ENCODE results near the gene HABP4.
"Not testable (repeated sequence)": the region's sequence is repeated elsewhere in the genome, so short reads cannot be mapped to it uniquely, and the experiment has no call there.

HABP4 gene

DNA sequence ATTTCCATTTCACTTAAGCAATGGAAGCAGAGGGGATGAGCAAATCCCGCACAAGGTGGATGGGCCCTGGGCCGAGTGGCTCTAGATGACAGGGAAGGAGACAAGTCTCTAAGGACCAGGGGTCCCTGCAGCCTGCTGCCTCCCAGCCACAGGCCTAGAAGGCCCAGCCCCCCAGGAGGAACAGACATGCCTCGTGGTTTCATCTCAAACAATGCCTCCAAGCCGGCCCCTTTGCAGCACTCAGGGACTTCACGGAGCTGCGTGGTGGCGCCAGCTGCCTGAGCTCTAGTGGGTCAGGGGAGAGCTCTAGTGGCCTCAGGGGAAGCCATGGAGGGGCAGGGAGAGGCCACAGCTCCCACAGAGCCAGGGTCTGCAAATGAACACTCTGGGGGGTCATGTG, 48.8 kb downstream of the HABP4 start:
- DNase-seq (ENCODE audit: low spot score), result no peak

DNA sequence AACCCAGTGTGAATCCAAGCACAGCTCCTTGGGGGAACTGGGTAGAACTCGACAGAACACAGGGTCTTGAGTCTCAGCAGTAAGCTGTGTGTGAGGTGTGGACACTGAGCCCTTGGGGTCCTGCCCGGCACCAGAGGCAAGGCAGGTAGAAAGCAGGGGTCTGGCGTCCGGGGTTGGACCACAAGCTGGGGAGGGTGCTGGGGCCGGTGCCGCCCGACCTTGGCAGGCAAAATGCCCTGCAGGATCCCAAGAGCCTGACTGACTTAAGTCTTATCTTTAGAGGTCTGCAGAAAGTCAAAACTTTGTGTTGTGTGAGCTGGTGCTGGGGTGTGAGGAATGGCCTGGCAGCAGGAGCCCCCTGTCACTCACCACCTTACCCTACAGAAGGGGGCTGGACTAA, 49.3 kb downstream of the HABP4 start:
- no peak for DNase-seq (ENCODE audit: low spot score)

DNA sequence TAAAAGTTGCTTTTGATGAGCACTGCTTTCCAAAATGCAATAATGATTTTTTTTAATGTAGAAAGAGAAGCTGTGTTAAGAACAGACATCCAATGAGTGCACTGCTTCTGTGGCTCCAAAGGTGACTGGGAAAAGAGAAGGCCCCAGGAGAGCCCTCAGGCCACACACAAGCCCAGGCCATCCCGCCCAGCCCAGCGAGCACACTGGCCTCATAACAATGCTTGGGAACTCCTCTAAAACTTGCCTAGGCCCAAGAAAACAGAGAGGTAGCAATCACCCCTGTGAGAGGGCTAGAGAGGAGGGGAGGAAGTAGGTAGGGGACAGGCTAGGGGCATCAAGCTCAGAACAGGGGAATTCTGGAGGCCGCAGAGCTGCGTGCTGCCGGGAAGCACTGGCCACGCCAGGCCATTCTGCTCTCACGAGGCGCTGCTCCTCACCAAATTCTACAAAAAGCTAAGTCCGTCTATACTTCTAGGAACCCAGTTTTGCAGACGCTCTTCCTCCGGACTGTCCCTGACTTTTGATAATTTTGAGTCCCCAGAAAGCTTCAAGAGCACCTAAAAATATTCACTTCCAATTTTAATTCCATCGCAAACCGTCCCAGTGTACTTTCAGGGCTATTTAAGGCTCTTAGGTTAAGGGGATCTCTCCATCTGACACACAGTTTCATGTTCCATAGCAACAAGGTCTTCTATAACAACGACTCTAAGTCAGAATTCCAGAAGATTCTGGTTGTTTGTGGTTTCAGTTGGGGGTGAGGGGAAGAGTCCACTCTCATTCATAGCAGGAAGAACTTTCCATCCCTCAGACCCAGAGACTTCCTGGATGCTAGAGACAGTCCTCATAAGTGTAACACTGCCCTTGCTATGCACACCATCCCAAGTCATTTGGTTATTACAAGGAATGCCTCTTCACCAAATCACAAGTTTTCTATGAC, 51.0 kb downstream of the HABP4 start:
- peak; percentile 70 for DNase-seq (ENCODE audit: low spot score)

- peak; percentile 91 for DNase-seq (ENCODE audit: low spot score)
Observed at GRCh38 chr9:96501633-96502538, 51.9 kb downstream of the HABP4 start.

GRCh38 chr9:96502539-96503373, 52.8 kb downstream of the HABP4 start:
- DNase-seq (ENCODE audit: low spot score), result peak; percentile 55

- not testable (repeated sequence) for DNase-seq (ENCODE audit: low spot score)
Observed at GRCh38 chr9:96503374-96503748, 53.4 kb downstream of the HABP4 start.

GRCh38 chr9:96503918-96504317, 53.9 kb downstream of the HABP4 start:
- DNase-seq (ENCODE audit: low spot score), result no peak

- DNase-seq (ENCODE audit: low spot score), result no peak
Observed at GRCh38 chr9:96505316-96505991, 55.5 kb downstream of the HABP4 start.

GRCh38 chr9:96508227-96508940, 58.4 kb downstream of the HABP4 start:
- no peak for DNase-seq (ENCODE audit: low spot score)

GRCh38 chr9:96509026-96509425, 59.1 kb downstream of the HABP4 start:
- no peak for DNase-seq (ENCODE audit: low spot score)

DNA sequence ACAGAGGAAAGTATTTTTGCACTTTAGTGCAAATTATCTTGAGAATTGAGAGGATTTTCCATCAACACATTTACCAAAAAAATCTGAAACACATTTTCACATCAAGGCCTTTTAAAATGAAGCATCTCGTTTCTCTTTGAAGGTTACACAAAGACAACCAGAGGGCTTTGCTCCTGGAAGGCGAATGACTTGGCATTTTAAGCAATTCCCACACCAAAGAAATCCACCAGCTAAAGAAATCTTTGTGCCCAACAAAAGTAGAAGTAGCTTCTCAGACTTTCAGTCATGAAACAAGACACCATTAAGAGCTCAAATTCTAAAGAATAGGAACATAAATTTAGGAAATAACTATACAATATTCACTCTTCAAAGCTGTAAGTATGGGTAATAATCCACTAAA, 59.9 kb downstream of the HABP4 start:
- no peak for DNase-seq (ENCODE audit: low spot score)

DNA sequence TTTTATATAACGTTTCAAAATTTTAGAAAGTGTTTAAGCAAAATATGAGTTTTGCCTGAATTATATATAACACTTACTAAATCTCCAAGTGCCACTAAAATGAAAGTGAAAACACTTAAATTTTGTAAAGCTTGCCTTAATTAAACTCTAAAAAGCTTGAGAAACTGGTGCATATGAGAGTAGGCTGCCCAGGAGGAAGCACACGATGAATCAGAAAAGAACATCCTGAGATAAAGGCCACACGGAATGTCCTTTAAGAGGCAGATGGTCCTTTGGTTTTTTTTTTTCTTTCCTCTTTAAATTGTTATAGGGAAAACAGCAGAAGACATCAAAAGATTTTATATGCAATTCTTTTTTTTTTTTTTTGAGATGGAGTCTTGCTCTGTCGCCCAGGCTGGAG, 60.3 kb downstream of the HABP4 start:
- DNase-seq (ENCODE audit: low spot score), result no peak

- DNase-seq (ENCODE audit: low spot score), result no peak
Observed at GRCh38 chr9:96512240-96512639, 62.3 kb downstream of the HABP4 start.

- DNase-seq (ENCODE audit: low spot score), result no peak
Observed at GRCh38 chr9:96513622-96514021, 63.7 kb downstream of the HABP4 start.

DNA sequence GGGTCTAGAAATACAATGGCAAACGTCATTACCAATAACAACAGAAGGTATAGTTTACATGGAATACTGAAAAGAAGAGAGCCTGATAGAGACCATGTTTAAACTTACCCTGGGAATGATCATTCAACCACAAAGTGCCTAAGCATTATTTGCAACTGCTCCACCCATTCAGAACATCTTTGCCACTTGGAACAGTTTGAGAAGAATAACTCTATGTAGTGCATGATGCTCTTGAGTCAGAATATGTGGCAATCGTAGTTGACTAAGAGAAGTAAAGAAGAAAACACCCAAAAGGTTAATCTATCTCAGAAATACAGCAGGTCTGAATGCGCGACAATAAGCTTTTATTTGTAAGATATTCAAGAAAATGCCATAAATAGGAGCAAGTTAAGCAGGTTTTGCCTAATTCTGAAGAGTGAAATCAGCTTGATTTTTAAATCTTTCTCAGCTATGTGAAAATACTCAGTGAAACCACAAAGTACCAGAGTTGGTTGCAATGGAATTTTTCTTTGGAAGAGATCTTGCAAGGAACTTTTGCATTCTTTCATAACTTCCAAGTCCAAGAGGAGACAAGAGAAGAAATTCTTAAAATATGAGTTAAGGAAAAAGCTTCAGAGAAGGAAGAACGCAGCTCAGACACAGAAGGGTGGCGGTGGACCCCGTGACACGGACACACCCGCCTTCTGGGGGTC, 64.3 kb downstream of the HABP4 start:
- DNase-seq (ENCODE audit: low spot score), result no peak

DNA sequence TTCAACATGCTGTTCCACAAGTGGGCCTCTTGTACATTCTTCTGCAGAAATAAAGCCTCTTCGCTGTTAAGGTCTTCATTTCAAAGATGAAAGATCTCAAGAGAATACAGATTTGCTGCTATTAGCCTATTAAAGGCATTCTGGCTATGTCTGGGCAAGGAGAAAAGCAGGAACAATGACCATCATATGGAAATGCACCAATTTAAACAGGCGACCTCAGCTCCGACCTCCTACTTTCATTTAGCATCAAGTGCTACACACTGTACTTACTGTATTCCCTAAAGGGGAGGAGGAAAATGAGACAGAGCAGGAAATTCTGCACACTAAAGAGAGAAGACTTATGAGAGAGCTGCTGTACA, 64.8 kb downstream of the HABP4 start:
- no peak for DNase-seq (ENCODE audit: low spot score)

DNA sequence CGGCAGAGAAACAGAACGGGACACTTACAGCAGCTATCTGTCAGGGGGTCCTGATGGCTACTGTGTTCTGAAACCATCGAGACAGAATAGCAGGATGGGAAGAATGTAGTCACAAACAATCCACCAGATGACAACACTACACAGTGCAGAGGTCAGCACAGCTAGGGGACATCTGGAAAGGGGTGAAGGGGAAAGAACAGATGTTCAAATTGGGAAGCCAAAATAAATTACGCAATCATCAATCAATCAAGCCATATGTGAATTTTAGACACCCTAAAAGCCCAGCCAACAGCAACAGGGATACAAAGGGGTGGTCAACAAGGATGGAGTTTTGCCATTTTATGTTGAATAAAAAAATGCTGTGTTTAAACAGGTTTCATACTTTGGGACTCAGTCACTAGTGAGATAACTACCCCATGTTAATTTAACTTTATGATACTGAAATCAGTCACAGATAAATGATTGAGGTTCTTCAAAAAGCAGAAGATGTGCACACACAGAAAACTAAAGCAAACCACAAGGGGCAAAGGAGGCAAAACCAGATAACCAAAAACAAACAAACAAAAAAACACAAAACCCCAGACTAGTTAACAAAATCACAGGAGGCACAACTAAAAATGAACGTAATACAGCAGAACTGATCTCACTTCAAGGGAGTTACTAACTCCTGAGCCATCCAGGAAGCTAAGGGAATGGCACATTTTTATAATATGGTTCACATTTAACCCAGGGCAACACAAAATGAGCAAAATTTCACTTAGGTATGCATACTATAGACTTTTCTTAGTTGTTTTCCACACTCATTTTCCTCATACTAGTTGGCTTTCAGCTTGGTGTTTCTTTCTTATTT, 65.9 kb downstream of the HABP4 start:
- no peak for DNase-seq (ENCODE audit: low spot score)

DNA sequence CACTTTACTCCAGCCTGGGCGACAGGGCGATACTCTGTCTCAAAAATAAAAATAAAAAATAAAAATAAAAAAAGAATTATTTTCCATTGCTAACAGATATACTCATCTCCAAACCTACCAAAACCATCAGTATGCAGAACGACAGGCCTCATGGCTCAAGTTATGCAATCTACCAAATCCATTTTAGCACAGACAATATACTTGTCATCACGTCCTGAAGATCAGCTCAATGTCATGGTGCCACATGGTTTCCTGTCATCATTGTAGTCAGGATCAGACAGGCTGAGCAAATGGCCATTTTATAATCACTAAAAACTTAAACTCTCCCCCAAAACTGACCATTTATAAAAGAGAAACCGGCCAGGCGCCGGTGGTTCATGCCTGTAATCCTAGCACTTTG, 69.1 kb downstream of the HABP4 start:
- no peak for DNase-seq (ENCODE audit: low spot score)

DNA sequence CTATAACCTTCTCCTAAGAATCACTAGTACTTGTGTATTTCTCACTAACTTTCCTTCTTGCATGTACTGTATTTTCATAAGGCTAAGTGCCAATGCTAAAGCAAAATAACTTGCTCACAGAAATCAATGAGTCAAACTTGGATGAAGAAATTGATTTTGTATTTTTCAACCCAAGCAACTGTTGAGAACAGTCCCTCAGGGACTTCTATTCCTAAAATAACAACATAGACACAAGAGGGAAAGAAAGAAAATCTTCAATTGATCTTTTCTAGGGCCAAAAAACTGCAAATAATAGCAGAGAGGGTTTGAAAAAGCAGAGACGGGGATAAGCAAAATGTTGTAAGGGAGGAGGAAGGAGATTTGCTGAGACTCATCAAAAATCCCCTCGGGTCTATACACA, 69.8 kb downstream of the HABP4 start:
- DNase-seq (ENCODE audit: low spot score), result no peak
